ENCODE measurements around the gene MCM8.

DNA sequence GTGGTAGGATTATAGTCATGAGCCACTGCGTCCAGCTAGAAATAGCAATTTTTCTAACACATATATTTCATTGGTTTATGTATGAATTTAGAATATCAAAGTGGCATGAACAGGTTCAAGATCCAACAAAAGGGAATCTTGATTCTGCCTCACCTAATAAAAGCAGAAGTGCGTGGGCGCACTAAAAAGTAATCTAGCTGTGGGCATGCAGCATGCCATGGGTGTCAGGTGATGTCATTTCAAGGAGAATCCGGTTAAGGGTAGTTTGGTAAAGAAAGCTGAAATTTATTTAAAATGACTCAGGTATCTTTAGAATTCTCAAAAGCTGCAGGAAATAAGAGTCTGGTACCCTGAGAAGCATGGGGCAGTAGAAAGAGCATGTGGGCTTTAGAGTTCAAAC, 85.8 kb downstream of the MCM8 start:
- TF ChIP-seq CTCF (IDR thresholded peaks at IDR 0.05) (no peak), POLR2A (IDR thresholded peaks at IDR 0.05) (no peak)
